HL-60 (cell line): Measurements from ENCODE around the gene BPIFB4.

Experiments
- DNase-seq, 2 experiments: peaks; one replicate each; pipeline ENCODE4 v3.0.0-alpha.2; 2010 to 2020; ENCODE audit warnings: low read depth in 1 of 2, low spot score in 1 of 2
- H3K27ac ChIP-seq: fragments of 250-450 bp; sonication (Bioruptor Pico); replicated peaks from 2 replicates; pipeline ENCODE4 v1.5.1; 2020; ENCODE audit warnings: mild to moderate bottlenecking, moderate library complexity
- H3K27me3 ChIP-seq: fragments of 250-450 bp; sonication (Bioruptor Pico); 2 replicates; pipeline ENCODE4 v1.5.1; 2021; ENCODE audit warnings: mild to moderate bottlenecking, moderate library complexity; ENCODE audit not compliant: insufficient read depth, poor library complexity, severe bottlenecking
- H3K4me3 ChIP-seq: replicated peaks from 2 replicates; pipeline ENCODE4 v1.5.1; 2011; ENCODE audit warnings: mild to moderate bottlenecking, control low read depth, low read length; ENCODE audit not compliant: insufficient read depth
- GABPA ChIP-seq: IDR thresholded peaks from 2 replicates; pipeline ENCODE4 v1.6.1; 2012; ENCODE audit warnings: low read depth
- POLR2AphosphoS5 ChIP-seq: IDR thresholded peaks from 2 replicates; pipeline ENCODE4 v1.6.1; 2012; ENCODE audit warnings: low read depth
- SPI1 ChIP-seq: IDR thresholded peaks from 2 replicates; pipeline ENCODE4 v1.6.1; 2012; ENCODE audit warnings: low read depth, mild to moderate bottlenecking, borderline replicate concordance
- TF ChIP-seq, protein P1 (sequence below): IDR thresholded peaks from one replicate; pipeline ENCODE4 v1.5.1; 2011; ENCODE audit warnings: low read length, control low read depth, inconsistent platforms; ENCODE audit not compliant: insufficient read depth
- TF ChIP-seq, protein P2 (sequence below): IDR thresholded peaks from 2 replicates; pipeline ENCODE4 v1.6.1; 2012; ENCODE audit warnings: low read depth; ENCODE audit not compliant: insufficient replicate concordance

The BPIFB4 gene

DNA sequence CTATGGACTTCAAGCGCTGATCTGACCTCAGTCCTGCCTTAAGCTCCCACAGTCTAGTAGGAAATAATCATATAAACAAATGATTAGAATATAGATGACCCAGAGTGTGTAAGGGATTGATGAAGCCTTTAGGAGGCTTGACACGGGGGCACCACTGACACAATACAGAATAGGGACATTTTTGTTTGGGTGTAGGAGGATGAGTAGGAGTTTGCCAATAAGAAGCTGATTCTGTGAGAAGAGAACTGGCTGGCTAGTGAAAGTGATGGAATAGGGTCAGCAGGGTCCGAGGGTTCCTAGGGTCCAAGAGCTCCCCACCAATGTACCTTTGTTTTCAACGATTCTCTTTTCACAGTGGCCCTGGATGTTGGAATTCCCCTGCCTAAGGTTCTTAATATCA lies 7.1 kb upstream of the BPIFB4 start:
- no peak for DNase-seq
- Histone ChIP-seq H3K27me3 (no peaks in the 10 kb centered on the region), H3K27ac (no peak overlapping the region), H3K4me3 (no peak overlapping the region)
- TF ChIP-seq, protein P1, sequence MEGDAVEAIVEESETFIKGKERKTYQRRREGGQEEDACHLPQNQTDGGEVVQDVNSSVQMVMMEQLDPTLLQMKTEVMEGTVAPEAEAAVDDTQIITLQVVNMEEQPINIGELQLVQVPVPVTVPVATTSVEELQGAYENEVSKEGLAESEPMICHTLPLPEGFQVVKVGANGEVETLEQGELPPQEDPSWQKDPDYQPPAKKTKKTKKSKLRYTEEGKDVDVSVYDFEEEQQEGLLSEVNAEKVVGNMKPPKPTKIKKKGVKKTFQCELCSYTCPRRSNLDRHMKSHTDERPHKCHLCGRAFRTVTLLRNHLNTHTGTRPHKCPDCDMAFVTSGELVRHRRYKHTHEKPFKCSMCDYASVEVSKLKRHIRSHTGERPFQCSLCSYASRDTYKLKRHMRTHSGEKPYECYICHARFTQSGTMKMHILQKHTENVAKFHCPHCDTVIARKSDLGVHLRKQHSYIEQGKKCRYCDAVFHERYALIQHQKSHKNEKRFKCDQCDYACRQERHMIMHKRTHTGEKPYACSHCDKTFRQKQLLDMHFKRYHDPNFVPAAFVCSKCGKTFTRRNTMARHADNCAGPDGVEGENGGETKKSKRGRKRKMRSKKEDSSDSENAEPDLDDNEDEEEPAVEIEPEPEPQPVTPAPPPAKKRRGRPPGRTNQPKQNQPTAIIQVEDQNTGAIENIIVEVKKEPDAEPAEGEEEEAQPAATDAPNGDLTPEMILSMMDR = no peak
- TF ChIP-seq GABPA (no peak), POLR2AphosphoS5 (no peak), SPI1 (no peak)
- TF ChIP-seq, protein P2, sequence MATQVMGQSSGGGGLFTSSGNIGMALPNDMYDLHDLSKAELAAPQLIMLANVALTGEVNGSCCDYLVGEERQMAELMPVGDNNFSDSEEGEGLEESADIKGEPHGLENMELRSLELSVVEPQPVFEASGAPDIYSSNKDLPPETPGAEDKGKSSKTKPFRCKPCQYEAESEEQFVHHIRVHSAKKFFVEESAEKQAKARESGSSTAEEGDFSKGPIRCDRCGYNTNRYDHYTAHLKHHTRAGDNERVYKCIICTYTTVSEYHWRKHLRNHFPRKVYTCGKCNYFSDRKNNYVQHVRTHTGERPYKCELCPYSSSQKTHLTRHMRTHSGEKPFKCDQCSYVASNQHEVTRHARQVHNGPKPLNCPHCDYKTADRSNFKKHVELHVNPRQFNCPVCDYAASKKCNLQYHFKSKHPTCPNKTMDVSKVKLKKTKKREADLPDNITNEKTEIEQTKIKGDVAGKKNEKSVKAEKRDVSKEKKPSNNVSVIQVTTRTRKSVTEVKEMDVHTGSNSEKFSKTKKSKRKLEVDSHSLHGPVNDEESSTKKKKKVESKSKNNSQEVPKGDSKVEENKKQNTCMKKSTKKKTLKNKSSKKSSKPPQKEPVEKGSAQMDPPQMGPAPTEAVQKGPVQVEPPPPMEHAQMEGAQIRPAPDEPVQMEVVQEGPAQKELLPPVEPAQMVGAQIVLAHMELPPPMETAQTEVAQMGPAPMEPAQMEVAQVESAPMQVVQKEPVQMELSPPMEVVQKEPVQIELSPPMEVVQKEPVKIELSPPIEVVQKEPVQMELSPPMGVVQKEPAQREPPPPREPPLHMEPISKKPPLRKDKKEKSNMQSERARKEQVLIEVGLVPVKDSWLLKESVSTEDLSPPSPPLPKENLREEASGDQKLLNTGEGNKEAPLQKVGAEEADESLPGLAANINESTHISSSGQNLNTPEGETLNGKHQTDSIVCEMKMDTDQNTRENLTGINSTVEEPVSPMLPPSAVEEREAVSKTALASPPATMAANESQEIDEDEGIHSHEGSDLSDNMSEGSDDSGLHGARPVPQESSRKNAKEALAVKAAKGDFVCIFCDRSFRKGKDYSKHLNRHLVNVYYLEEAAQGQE = no peak

DNA sequence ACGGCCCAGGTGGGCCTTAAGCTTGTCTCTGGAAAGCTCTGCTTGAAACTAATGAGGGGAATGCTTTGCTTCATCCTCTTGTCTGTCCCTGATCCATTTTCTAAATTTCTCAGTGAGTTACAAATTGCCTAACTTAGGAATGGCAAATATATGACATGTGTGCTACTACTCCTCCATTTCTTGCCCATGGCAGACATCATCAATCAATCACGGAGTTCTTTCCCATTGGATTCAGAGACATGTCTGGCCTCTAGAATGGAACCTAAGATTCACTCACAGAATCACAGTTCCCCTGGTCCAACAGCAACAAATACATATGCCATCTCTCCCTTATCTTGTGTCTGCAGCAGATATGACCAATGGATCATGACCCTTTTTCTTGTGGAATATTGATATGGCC lies 6.6 kb upstream of the BPIFB4 start:
- no peaks in the 10 kb centered on the region for H3K27me3 ChIP-seq
- no peak for DNase-seq
- TF ChIP-seq, protein P1 = no peak
- TF ChIP-seq, protein P2 = no peak
- TF ChIP-seq GABPA (no peak), SPI1 (no peak), POLR2AphosphoS5 (no peak)
- H3K27ac ChIP-seq = no peak overlapping the region
- H3K4me3 ChIP-seq = no peak overlapping the region

DNA sequence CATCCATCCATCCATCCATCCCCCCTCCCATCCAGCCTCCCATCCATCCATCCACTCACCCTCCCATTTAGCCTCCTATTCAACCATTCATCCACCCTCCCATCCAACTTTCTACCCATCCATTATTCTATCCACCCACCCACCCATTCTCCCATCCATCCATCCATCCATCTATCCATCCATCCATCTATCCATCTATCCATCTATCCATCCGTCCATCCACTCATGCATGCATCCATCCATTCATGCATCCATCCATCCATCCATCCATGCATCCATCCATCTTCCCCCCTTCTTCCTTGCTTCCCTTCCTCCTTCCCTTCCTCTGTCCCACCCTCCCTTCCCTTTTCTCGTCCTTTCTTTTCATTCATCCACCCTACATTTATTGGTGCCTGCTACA lies 4.8 kb upstream of the BPIFB4 start:
- H3K27me3 ChIP-seq = no peaks in the 10 kb centered on the region
- TF ChIP-seq GABPA (no peak), POLR2AphosphoS5 (no peak), SPI1 (no peak)
- TF ChIP-seq, protein P1 = no peak
- TF ChIP-seq, protein P2 = no peak

More for the DNA sequence above, 4.8 kb upstream of the BPIFB4 start:
- no peak for DNase-seq
- no peak overlapping the region for H3K4me3 ChIP-seq
- no peak overlapping the region for H3K27ac ChIP-seq
